Osteoblast (primary cell): ENCODE data around the gene LRRFIP2. TPM values are rescaled to one million over a fixed set of nuclear protein-coding genes. Genes with fewer than 3 reads are reported as not detected.

ENCODE experiments used
- DNase-seq: peaks from one replicate; pipeline ENCODE4 v3.0.0; 2011; ENCODE audit warnings: low spot score, mixed read lengths; ENCODE audit not compliant: insufficient read length; ENCODE audit errors: missing footprints
- H2AFZ ChIP-seq: 2 replicates; pipeline ENCODE4 v1.6.0; 2011; ENCODE audit warnings: mild to moderate bottlenecking, low read length
- H3K27ac ChIP-seq: 2 replicates; pipeline ENCODE4 v1.5.1; 2011; ENCODE audit warnings: mild to moderate bottlenecking, low read depth, low read length, moderate library complexity
- H3K27me3 ChIP-seq: 2 replicates; pipeline ENCODE4 v1.6.0; 2012; ENCODE audit warnings: mild to moderate bottlenecking, control low read depth, inconsistent platforms, low read length, moderate library complexity; ENCODE audit not compliant: insufficient read depth
- H3K36me3 ChIP-seq: 2 replicates; pipeline ENCODE4 v1.5.1; 2011; ENCODE audit warnings: mild to moderate bottlenecking, low read length, control low read depth, moderate library complexity; ENCODE audit not compliant: insufficient read depth
- H3K4me1 ChIP-seq: 2 replicates; pipeline ENCODE4 v1.5.1; 2011; ENCODE audit warnings: mild to moderate bottlenecking, low read length, control low read depth, moderate library complexity; ENCODE audit not compliant: insufficient read depth
- H3K4me2 ChIP-seq: 2 replicates; pipeline ENCODE4 v1.6.0; 2011; ENCODE audit warnings: mild to moderate bottlenecking, low read length; ENCODE audit not compliant: insufficient read depth
- H3K4me3 ChIP-seq: fragments of 200-600 bp; sonication (generic); 3 replicates; pipeline ENCODE4 v1.5.1; 2012; ENCODE audit warnings: mild to moderate bottlenecking, low read length, inconsistent platforms; ENCODE audit not compliant: insufficient read depth
- H3K79me2 ChIP-seq: 2 replicates; pipeline ENCODE4 v1.6.0; 2012; ENCODE audit warnings: mild to moderate bottlenecking, low read length, control low read depth, inconsistent platforms; ENCODE audit not compliant: insufficient read depth
- H3K9me3 ChIP-seq: 2 replicates; pipeline ENCODE4 v1.5.1; 2011; ENCODE audit warnings: low read depth, low read length, control low read depth
- H4K20me1 ChIP-seq: 2 replicates; pipeline ENCODE4 v1.6.0; 2012; ENCODE audit warnings: mild to moderate bottlenecking, low read length, control low read depth; ENCODE audit not compliant: insufficient read depth
- CTCF ChIP-seq: IDR thresholded peaks from 2 replicates; pipeline ENCODE4 v1.5.1; 2011; ENCODE audit warnings: mild to moderate bottlenecking, low read depth, low read length, moderate library complexity; ENCODE audit errors: extremely low read depth
- small RNA-seq: library from RNA; depleted of rRNA; stranded (forward); fragments of <200 nt; gene quantifications from one replicate; pipeline ENCODE3, GENCODE V24; 2012
- total RNA-seq: library from RNA; depleted of rRNA; stranded (reverse); fragments of >200 nt; gene quantifications from 2 replicates; pipeline ENCODE4 v1.2.3, GENCODE V29; 2012

The LRRFIP2 gene
- total RNA-seq, 1 donor = 71.3 TPM

GRCh38 chr3:37017683-37018082 is 156.7 kb downstream of the LRRFIP2 start:
- no peak for DNase-seq
- peaks cover 67% of the 10 kb centered on the region for H3K36me3 ChIP-seq
- H3K4me3 ChIP-seq = no peak overlapping the region
- no peak for TF ChIP-seq CTCF
- no peak overlapping the region for H3K4me2 ChIP-seq
- no peak overlapping the region for H3K27ac ChIP-seq
- no peaks in the 10 kb centered on the region for H4K20me1 ChIP-seq
- no peaks in the 10 kb centered on the region for H3K4me1 ChIP-seq
- no peak overlapping the region for H2AFZ ChIP-seq
- no peaks in the 10 kb centered on the region for H3K79me2 ChIP-seq
- H3K9me3 ChIP-seq = no peaks in the 10 kb centered on the region
- no peaks in the 10 kb centered on the region for H3K27me3 ChIP-seq

GRCh38 chr3:37016903-37017302 is 157.5 kb downstream of the LRRFIP2 start:
- DNase-seq = no peak
- H2AFZ ChIP-seq = no peak overlapping the region
- no peaks in the 10 kb centered on the region for H3K9me3 ChIP-seq
- H3K27me3 ChIP-seq = no peaks in the 10 kb centered on the region
- TF ChIP-seq CTCF = no peak
- no peak overlapping the region for H3K4me2 ChIP-seq
- no peaks in the 10 kb centered on the region for H3K79me2 ChIP-seq
- no peaks in the 10 kb centered on the region for H4K20me1 ChIP-seq
- H3K36me3 ChIP-seq = peaks cover 70% of the 10 kb centered on the region
- H3K27ac ChIP-seq = no peak overlapping the region
- no peaks in the 10 kb centered on the region for H3K4me1 ChIP-seq
- H3K4me3 ChIP-seq = no peak overlapping the region

- H2AFZ ChIP-seq = no peak overlapping the region
- H3K79me2 ChIP-seq = no peaks in the 10 kb centered on the region
- no peak for TF ChIP-seq CTCF
- H3K9me3 ChIP-seq = no peaks in the 10 kb centered on the region
- no peaks in the 10 kb centered on the region for H3K4me1 ChIP-seq
- H3K4me2 ChIP-seq = no peak overlapping the region
- H3K27me3 ChIP-seq = no peaks in the 10 kb centered on the region
- no peak overlapping the region for H3K27ac ChIP-seq
- no peak for DNase-seq
- H3K4me3 ChIP-seq = no peak overlapping the region
- H4K20me1 ChIP-seq = no peaks in the 10 kb centered on the region
- H3K36me3 ChIP-seq = peaks cover 66% of the 10 kb centered on the region
Measured at GRCh38 chr3:37015642-37016041, 158.7 kb downstream of the LRRFIP2 start.

GRCh38 chr3:37014620-37015019 is 159.8 kb downstream of the LRRFIP2 start:
- Histone ChIP-seq H3K4me1 (no peaks in the 10 kb centered on the region), H3K79me2 (no peaks in the 10 kb centered on the region), H3K4me3 (no peak overlapping the region), H3K27me3 (no peaks in the 10 kb centered on the region), H3K4me2 (no peak overlapping the region), H3K36me3 (peaks cover 64% of the 10 kb centered on the region), H3K9me3 (no peaks in the 10 kb centered on the region), H3K27ac (no peak overlapping the region), H4K20me1 (no peaks in the 10 kb centered on the region), H2AFZ (no peak overlapping the region)
- TF ChIP-seq CTCF = no peak
- DNase-seq = no peak

Small RNA genes within 50 kb of the gene (small RNA-seq; reads per million reads assigned to genes)
- gene RF00019 (not detected), gene RNU6-1301P (not detected)

Other genes with a start within 250 kb of the LRRFIP2 start
- 29.8 and 30.8 TPM in 2 replicates for gene TRANK1, start 229.5 kb downstream of the LRRFIP2 start, total RNA-seq
- gene EPM2AIP1, start 181.5 kb downstream of the LRRFIP2 start, total RNA-seq = 22.8 and 28.0 TPM in 2 replicates
- gene MLH1, start 181.1 kb downstream of the LRRFIP2 start, total RNA-seq = 45.4 and 53.6 TPM in 2 replicates
- 68.4 and 81.9 TPM in 2 replicates for gene GOLGA4, start 68.7 kb upstream of the LRRFIP2 start, total RNA-seq